IMR-90 (cell line): ENCODE measurements around the gene FAM161A. TPM values are rescaled to one million over a fixed set of nuclear protein-coding genes. Genes with fewer than 3 reads are reported as not detected.

Experiments
- ATAC-seq: fragments of 200-7000 bp; cut with Tn5 transposase; 2 replicates; pipeline ENCODE4 v1.9.1; 2020; ENCODE audit warnings: low read depth, mild to moderate bottlenecking, moderate library complexity
- BruUV-seq: library from RNA; stranded (reverse); fragments of 400-500 nt; replicated peaks from 2 replicates; lab custom pipeline; 2021; lab: Mats Ljungman, UMichigan
- CTCF ChIA-PET: fragments of 300-600 bp; formaldehyde crosslinking; extraction: SDS; loops from one replicate; lab custom pipeline; 2021; ENCODE audit warnings: antibody characterized with exemption; lab: Yijun Ruan, JAX
- POLR2A ChIA-PET: fragments of 300-600 bp; sonication (Branson Sonifier 250); formaldehyde crosslinking; loops from one replicate; lab custom pipeline; 2022; ENCODE audit warnings: antibody characterized with exemption; ENCODE audit not compliant: unreplicated experiment; lab: Charles Lee
- DNase-seq: peaks from one replicate; pipeline ENCODE4 v3.0.0; 2013
- H2AFZ ChIP-seq: replicated peaks from 2 replicates; pipeline ENCODE3; 2013; ENCODE audit warnings: low read length, mild to moderate bottlenecking; ENCODE audit not compliant: poor library complexity
- H2AK5ac ChIP-seq: 2 replicates; pipeline ENCODE4 v1.6.1; 2013; ENCODE audit warnings: low read depth, low read length, inconsistent platforms
- H2AK9ac ChIP-seq: replicated peaks from 2 replicates; pipeline ENCODE3; 2013; ENCODE audit warnings: mild to moderate bottlenecking, low read depth, low read length, moderate library complexity; ENCODE audit not compliant: poor library complexity
- H2BK120ac ChIP-seq: 2 replicates; pipeline ENCODE4 v1.6.1; 2013; ENCODE audit warnings: low read depth, low read length, inconsistent platforms
- H2BK15ac ChIP-seq: 3 replicates; pipeline ENCODE4 v1.6.1; 2013; ENCODE audit warnings: low read depth, low read length, inconsistent platforms
- H2BK20ac ChIP-seq: 2 replicates; pipeline ENCODE4 v1.6.1; 2013; ENCODE audit warnings: low read depth, mild to moderate bottlenecking, inconsistent platforms, low read length, moderate library complexity
- H2BK5ac ChIP-seq: 2 replicates; pipeline ENCODE4 v1.6.1; 2013; ENCODE audit warnings: mild to moderate bottlenecking, low read depth, low read length, inconsistent platforms; ENCODE audit not compliant: poor library complexity, severe bottlenecking
- H3K14ac ChIP-seq: replicated peaks from 2 replicates; pipeline ENCODE4 v1.6.1; 2013; ENCODE audit warnings: low read depth, low read length, inconsistent platforms
- H3K18ac ChIP-seq: 2 replicates; pipeline ENCODE4 v1.6.1; 2013; ENCODE audit warnings: low read depth, low read length, control low read depth
- H3K23ac ChIP-seq: 2 replicates; pipeline ENCODE4 v1.6.1; 2013; ENCODE audit warnings: low read depth, low read length, inconsistent platforms
- H3K27ac ChIP-seq: 2 replicates; pipeline ENCODE4 v1.5.1; 2013; ENCODE audit warnings: mild to moderate bottlenecking, control low read depth, low read length; ENCODE audit not compliant: insufficient read depth
- H3K27me3 ChIP-seq: 2 replicates; pipeline ENCODE4 v1.6.1; 2013; ENCODE audit warnings: low read length; ENCODE audit not compliant: control insufficient read depth, insufficient read depth
- H3K36me3 ChIP-seq: 2 replicates; pipeline ENCODE4 v1.6.1; 2013; ENCODE audit warnings: low read length, mixed read lengths; ENCODE audit not compliant: control insufficient read depth, insufficient read depth
- H3K4ac ChIP-seq: 2 replicates; pipeline ENCODE4 v1.6.1; 2013; ENCODE audit warnings: low read depth, low read length, inconsistent platforms
- H3K4me1 ChIP-seq: 2 replicates; pipeline ENCODE4 v1.6.1; 2013; ENCODE audit warnings: low read length, mixed read lengths; ENCODE audit not compliant: control insufficient read depth, insufficient read depth
- H3K4me2 ChIP-seq: 2 replicates; pipeline ENCODE4 v1.6.1; 2013; ENCODE audit warnings: low read depth, mild to moderate bottlenecking, control low read depth, low read length, moderate library complexity
- H3K4me3 ChIP-seq: 2 replicates; pipeline ENCODE4 v1.5.1; 2013; ENCODE audit warnings: low read depth, mild to moderate bottlenecking, control low read depth, low read length, moderate library complexity; ENCODE audit not compliant: insufficient read depth
- H3K56ac ChIP-seq: 2 replicates; pipeline ENCODE4 v1.6.1; 2013; ENCODE audit warnings: low read length, inconsistent platforms; ENCODE audit not compliant: insufficient read depth; ENCODE audit errors: extremely low read depth
- H3K79me1 ChIP-seq, 2 experiments: 2 replicates each; pipeline ENCODE4 v1.6.1; 2013; ENCODE audit warnings: low read length in 2 of 2, inconsistent platforms in 1 of 2, low read depth in 1 of 2
- H3K9ac ChIP-seq: 2 replicates; pipeline ENCODE4 v1.6.1; 2013; ENCODE audit warnings: low read depth, low read length, control low read depth
- H3K9me1 ChIP-seq: 2 replicates; pipeline ENCODE4 v1.6.1; 2013; ENCODE audit warnings: low read length, inconsistent platforms; ENCODE audit not compliant: insufficient read depth
- H3K9me3 ChIP-seq: 2 replicates; pipeline ENCODE4 v1.6.1; 2013; ENCODE audit warnings: low read length; ENCODE audit not compliant: control insufficient read depth, insufficient read depth
- H4K20me1 ChIP-seq: 2 replicates; pipeline ENCODE4 v1.6.1; 2013; ENCODE audit warnings: low read length, inconsistent platforms; ENCODE audit not compliant: insufficient read depth
- H4K5ac ChIP-seq: 2 replicates; pipeline ENCODE4 v1.6.1; 2013; ENCODE audit warnings: mild to moderate bottlenecking, low read depth, low read length, control low read depth
- H4K8ac ChIP-seq, 2 experiments: 2 replicates each; pipeline ENCODE4 v1.6.1; 2013; ENCODE audit warnings: low read depth in 2 of 2, low read length in 2 of 2, control low read depth in 1 of 2, inconsistent platforms in 1 of 2
- H4K91ac ChIP-seq: 2 replicates; pipeline ENCODE4 v1.6.1; 2013; ENCODE audit warnings: low read depth, low read length, inconsistent platforms; ENCODE audit not compliant: insufficient read depth
- CEBPB ChIP-seq: IDR thresholded peaks from 2 replicates; pipeline ENCODE4 v1.6.1; 2012; ENCODE audit warnings: low read depth, low read length, improper control_type of control experiment
- CHD1 ChIP-seq: IDR thresholded peaks from 2 replicates; pipeline ENCODE4 v1.6.1; 2012; ENCODE audit warnings: low read depth, low read length, improper control_type of control experiment
- MAFK ChIP-seq: IDR thresholded peaks from 2 replicates; pipeline ENCODE4 v1.6.1; 2012; ENCODE audit warnings: low read depth, low read length, improper control_type of control experiment
- MXI1 ChIP-seq: IDR thresholded peaks from 2 replicates; pipeline ENCODE4 v1.6.1; 2012; ENCODE audit warnings: low read depth, mild to moderate bottlenecking, low read length, moderate library complexity, borderline replicate concordance
- NFE2L2 ChIP-seq: fragments of 150-350 bp; IDR thresholded peaks from 2 replicates; pipeline ENCODE4 v1.6.1; 2016; ENCODE audit warnings: low read depth, mild to moderate bottlenecking, low read length
- POLR2A ChIP-seq: IDR thresholded peaks from 2 replicates; pipeline ENCODE4 v1.6.1; 2012; ENCODE audit warnings: mild to moderate bottlenecking, low read depth, low read length
- RFX5 ChIP-seq: IDR thresholded peaks from 2 replicates; pipeline ENCODE4 v1.8.0; 2012; ENCODE audit warnings: low read depth, mild to moderate bottlenecking, low read length, moderate library complexity
- WGBS, 2 experiments: methylation state at CpG; one replicate each; pipeline versions ENCODE4 v1.1.5 to v1.1.7; 2013; ENCODE audit warnings: missing lambda C conversion rate in 2 of 2; ENCODE audit not compliant: insufficient read length in 1 of 2; ENCODE audit errors: extremely low coverage in 2 of 2; 5-methylcytosine and 5-hydroxymethylcytosine counted together
- dilution Hi-C: fragments of 300-500 bp; cut with HindIII; formaldehyde crosslinking; loops from one replicate; pipeline ENCODE4 v1.14.3; 2018; ENCODE audit warnings: low sequenced_read_pairs; ENCODE audit not compliant: unreplicated experiment
- in situ Hi-C: fragments of 300-500 bp; cut with MboI; formaldehyde crosslinking; loops from 3 replicates; pipeline ENCODE4 v1.14.3; 2019; ENCODE audit warnings: low sequenced_read_pairs, inconsistent platforms, mixed read lengths
- intact Hi-C: fragments of 100-400 bp; cut with micrococcal nuclease; formaldehyde crosslinking; loops from 2 replicates; pipeline ENCODE4 v1.10.0; 2022
- polyA plus RNA-seq, 3 experiments: library from polyadenylated mRNA; depleted of rRNA; stranded (reverse); fragments of >200 nt; gene quantifications; 2 replicates each; pipeline ENCODE4 v1.2.3, GENCODE V29; 2012; ENCODE audit warnings: low replicate concordance in 1 of 3
- total RNA-seq: library from RNA; depleted of rRNA; stranded (reverse); fragments of >200 nt; gene quantifications from 2 replicates; pipeline ENCODE4 v1.2.3, GENCODE V29; 2012
- TF ChIP-seq, protein P1 (sequence below): fragments of 150-350 bp; IDR thresholded peaks from 2 replicates; pipeline ENCODE4 v1.6.1; 2017; ENCODE audit warnings: mild to moderate bottlenecking, antibody characterized with exemption, low read length, low read depth
- TF ChIP-seq, protein P2 (sequence below): conservative IDR thresholded peaks from 2 replicates; pipeline ENCODE4 v1.5.1; 2012; ENCODE audit warnings: mild to moderate bottlenecking, low read depth, low read length, improper control_type of control experiment

The FAM161A gene
- total and polyA plus RNA-seq, 2 of the 4 experiments (the other 2 are of a cell fraction), result 0.80 to 1.3 TPM

DNA sequence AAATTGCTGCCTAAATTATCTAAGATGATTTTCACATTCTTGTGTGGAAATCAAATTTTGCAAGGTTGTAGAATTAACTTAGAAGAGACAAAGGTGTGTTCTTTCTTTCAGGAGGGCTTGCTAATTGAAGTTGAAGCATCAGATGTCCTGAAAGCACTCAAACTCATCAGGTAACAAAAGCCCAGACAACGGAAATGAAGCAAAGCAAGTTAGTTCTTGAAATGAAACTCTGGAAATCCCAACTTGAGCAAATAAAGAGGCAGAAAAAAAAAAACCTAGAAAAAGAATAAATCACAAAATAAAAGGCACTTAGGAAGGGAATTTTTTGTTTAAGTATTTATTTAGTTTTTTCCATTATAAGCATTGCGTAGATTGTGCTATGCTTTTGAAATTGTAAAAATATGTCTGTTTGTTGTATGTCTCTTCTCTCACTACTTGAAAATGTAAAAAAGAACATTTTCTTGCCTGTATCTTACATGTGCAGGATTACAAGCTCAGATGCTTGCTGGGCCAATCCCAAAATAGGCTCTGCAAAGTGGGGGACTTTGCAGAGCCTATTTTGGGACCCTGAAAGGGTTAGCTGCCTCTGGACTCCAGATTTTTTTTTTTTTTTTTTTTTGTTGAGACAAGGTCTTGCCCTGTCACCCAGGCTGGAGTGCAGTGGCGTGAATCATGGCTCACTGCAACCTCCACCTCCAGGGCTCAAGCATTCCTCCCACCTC lies 46.7 kb downstream of the FAM161A start:
- no peak for ATAC-seq
- no TSS peak for BruUV-seq
- Histone ChIP-seq H3K14ac (no peak overlapping the region), H3K9ac (no peak overlapping the region), H3K4me2 (no peak overlapping the region), H3K23ac (no peak overlapping the region), H2BK120ac (no peak overlapping the region), H4K8ac (no peak overlapping the region), H4K5ac (no peak overlapping the region), H3K4me3 (no peak overlapping the region), H4K20me1 (no peaks in the 10 kb centered on the region), H3K9me3 (no peaks in the 10 kb centered on the region), H4K91ac (no peak overlapping the region), H2AK9ac (no peak overlapping the region), H3K18ac (no peak overlapping the region), H3K79me1 (no peaks in the 10 kb centered on the region), H2BK20ac (no peak overlapping the region), H3K27me3 (peaks cover 4% of the 10 kb centered on the region), H2BK5ac (no peak overlapping the region), H3K4ac (no peak overlapping the region), H2AK5ac (no peak overlapping the region), H2BK15ac (no peak overlapping the region), H3K9me1 (no peaks in the 10 kb centered on the region), H3K56ac (no peak overlapping the region), H3K27ac (no peak overlapping the region), H2AFZ (no peak overlapping the region), H3K4me1 (no peaks in the 10 kb centered on the region), H3K36me3 (no peaks in the 10 kb centered on the region)
- ChIA-PET CTCF (interaction anchor here (0.6 kb wide), 1 partner anchor 49 kb away, joined by 5 read pairs; no protein-coding TSS in a partner anchor), POLR2A (no interaction called here)
- dilution Hi-C loops (no loop called here), in situ Hi-C loops (no loop called here), intact Hi-C loops (no loop called here)
- DNase-seq, result no peak
- TF ChIP-seq POLR2A (no peak), MAFK (no peak), NFE2L2 (no peak), MXI1 (no peak), CEBPB (no peak), RFX5 (no peak), CHD1 (no peak)
- TF ChIP-seq, protein P1, sequence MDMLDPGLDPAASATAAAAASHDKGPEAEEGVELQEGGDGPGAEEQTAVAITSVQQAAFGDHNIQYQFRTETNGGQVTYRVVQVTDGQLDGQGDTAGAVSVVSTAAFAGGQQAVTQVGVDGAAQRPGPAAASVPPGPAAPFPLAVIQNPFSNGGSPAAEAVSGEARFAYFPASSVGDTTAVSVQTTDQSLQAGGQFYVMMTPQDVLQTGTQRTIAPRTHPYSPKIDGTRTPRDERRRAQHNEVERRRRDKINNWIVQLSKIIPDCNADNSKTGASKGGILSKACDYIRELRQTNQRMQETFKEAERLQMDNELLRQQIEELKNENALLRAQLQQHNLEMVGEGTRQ, result no peak
- TF ChIP-seq, protein P2, sequence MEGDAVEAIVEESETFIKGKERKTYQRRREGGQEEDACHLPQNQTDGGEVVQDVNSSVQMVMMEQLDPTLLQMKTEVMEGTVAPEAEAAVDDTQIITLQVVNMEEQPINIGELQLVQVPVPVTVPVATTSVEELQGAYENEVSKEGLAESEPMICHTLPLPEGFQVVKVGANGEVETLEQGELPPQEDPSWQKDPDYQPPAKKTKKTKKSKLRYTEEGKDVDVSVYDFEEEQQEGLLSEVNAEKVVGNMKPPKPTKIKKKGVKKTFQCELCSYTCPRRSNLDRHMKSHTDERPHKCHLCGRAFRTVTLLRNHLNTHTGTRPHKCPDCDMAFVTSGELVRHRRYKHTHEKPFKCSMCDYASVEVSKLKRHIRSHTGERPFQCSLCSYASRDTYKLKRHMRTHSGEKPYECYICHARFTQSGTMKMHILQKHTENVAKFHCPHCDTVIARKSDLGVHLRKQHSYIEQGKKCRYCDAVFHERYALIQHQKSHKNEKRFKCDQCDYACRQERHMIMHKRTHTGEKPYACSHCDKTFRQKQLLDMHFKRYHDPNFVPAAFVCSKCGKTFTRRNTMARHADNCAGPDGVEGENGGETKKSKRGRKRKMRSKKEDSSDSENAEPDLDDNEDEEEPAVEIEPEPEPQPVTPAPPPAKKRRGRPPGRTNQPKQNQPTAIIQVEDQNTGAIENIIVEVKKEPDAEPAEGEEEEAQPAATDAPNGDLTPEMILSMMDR, result no peak
- no CpG with 5 or more reads among the region's 3 CpGs for WGBS, 2 experiments
